Suprapubic skin (tissue), 4 donors: ENCODE measurements around the gene DUS1L.

Source experiments
- CTCF ChIP-seq, 2 donors: fragments of 200-600 bp in 1 of 2; fragments of 450-650 bp in 1 of 2; sonication (generic) in 1 of 2; IDR thresholded peaks; one replicate each; pipeline ENCODE4 v1.5.1; 2016 to 2019; ENCODE audit warnings: antibody characterized with exemption in 2 of 2, mild to moderate bottlenecking in 1 of 2, moderate library complexity in 1 of 2
- EP300 ChIP-seq: sonication (generic); formaldehyde crosslinking; IDR thresholded peaks from one replicate; pipeline ENCODE4 v1.6.1; 2017; ENCODE audit warnings: antibody characterized with exemption
- POLR2A ChIP-seq, 2 donors: fragments of 450-650 bp; IDR thresholded peaks; one replicate each; pipeline ENCODE4 v1.6.1; 2017; ENCODE audit warnings: antibody characterized with exemption in 2 of 2, mild to moderate bottlenecking in 2 of 2, moderate library complexity in 2 of 2
- POLR2AphosphoS5 ChIP-seq, 3 donors: sonication (generic); formaldehyde crosslinking; IDR thresholded peaks; one replicate each; pipeline ENCODE4 v1.6.1; 2017; ENCODE audit warnings: antibody characterized with exemption in 3 of 3

DNA sequence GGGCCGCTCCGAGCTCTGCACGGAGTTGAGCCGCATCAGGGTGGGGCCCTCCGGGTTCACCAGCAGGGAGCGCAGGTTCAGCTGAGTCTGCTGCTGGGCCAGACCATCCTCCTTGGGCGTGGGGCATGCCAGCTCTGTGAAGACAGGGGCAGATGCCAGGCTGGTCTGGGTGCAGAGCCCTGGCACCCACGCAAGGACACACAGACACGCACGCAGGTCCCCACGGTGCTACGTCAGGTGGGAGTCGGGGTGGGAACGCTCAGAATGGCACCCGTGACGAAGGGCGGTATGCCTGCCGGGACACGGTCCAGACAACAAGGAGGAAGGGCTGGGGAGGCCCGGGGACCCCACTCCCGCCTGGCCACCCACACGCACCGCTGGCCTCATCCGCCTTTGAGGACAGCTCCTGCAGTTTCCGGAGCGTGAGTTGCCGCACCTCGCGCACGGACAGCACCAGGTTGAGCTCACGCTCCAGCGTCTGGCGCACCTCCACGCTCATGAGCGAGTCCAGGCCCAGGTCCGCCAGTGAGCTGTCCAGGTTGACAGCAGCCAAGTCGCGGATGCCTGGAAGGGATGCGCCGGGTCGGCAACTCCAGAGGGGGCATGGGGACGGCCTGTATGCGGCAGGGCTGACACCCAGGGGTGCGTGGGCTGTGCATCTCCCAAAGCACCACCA, 15.3 kb upstream of the DUS1L start:
- TF ChIP-seq POLR2A (IDR thresholded peaks at IDR 0.05) (no peak), CTCF (IDR thresholded peaks at IDR 0.05) (no peak), POLR2AphosphoS5 (IDR thresholded peaks at IDR 0.05) (no peak), EP300 (no peak)
